Epithelial cell of esophagus (primary cell): Measurements from ENCODE around the gene SLCO2B1.

Experiments used
- DNase-seq: peaks from one replicate; pipeline ENCODE4 v3.0.0; 2010; ENCODE audit warnings: low read depth
- H3K4me3 ChIP-seq: 2 replicates; pipeline ENCODE4 v1.5.1; 2011; ENCODE audit warnings: mild to moderate bottlenecking, low read length, control low read depth
- CTCF ChIP-seq: IDR thresholded peaks from 2 replicates; pipeline ENCODE4 v1.5.1; 2011; ENCODE audit warnings: low read depth, mild to moderate bottlenecking, low read length, control low read depth, inconsistent platforms; ENCODE audit not compliant: insufficient read depth; ENCODE audit errors: missing control alignments

The SLCO2B1 gene

GRCh38 chr11:75158241-75158640, 7.3 kb downstream of the SLCO2B1 start:
- no peak overlapping the region for H3K4me3 ChIP-seq
- TF ChIP-seq CTCF, result no peak
- peak; percentile 51 for DNase-seq

- no peak overlapping the region for H3K4me3 ChIP-seq
- TF ChIP-seq CTCF, result no peak
- DNase-seq, result no peak
These were observed 7.8 kb downstream of the SLCO2B1 start for GRCh38 chr11:75158696-75159150.

- TF ChIP-seq CTCF, result no peak
- no peak for DNase-seq
These were observed 8.4 kb downstream of the SLCO2B1 start for GRCh38 chr11:75159151-75159953.

GRCh38 chr11:75160220-75160757, 9.4 kb downstream of the SLCO2B1 start:
- no peak for TF ChIP-seq CTCF
- DNase-seq, result no peak
- no peak overlapping the region for H3K4me3 ChIP-seq

More at GRCh38 chr11:75159151-75159953, 8.4 kb downstream of the SLCO2B1 start:
- no peak overlapping the region for H3K4me3 ChIP-seq

- TF ChIP-seq CTCF, result no peak
- no peak for DNase-seq
- H3K4me3 ChIP-seq, result no peak overlapping the region
These were observed 10.0 kb downstream of the SLCO2B1 start for GRCh38 chr11:75160880-75161279.

- H3K4me3 ChIP-seq, result no peak overlapping the region
- DNase-seq, result no peak
- TF ChIP-seq CTCF, result no peak
These were observed 10.7 kb downstream of the SLCO2B1 start for GRCh38 chr11:75161506-75162095.
